ENCODE measurements around the gene DAGLA. TPM values are rescaled to one million over a fixed set of nuclear protein-coding genes. Genes with fewer than 3 reads are reported as not detected.

DAGLA gene
- total RNA-seq, 1 donor = 3.6 TPM

GRCh38 chr11:61785837-61786402, 105.7 kb downstream of the DAGLA start:
- no peaks in the 10 kb centered on the region for H3K9me3 ChIP-seq (ENCODE audit: low read depth, low read length)
- no peak for DNase-seq (ENCODE audit: insufficient read length, low spot score, missing footprints)
- H3K4me3 ChIP-seq (ENCODE audit: insufficient read depth, low read length) = no peak overlapping the region
- peaks cover 11% of the 10 kb centered on the region for H4K20me1 ChIP-seq (ENCODE audit: insufficient read depth, low read length)
- peaks cover 52% of the 10 kb centered on the region for H3K36me3 ChIP-seq (ENCODE audit: insufficient read depth, low read length)
- H3K27ac ChIP-seq (ENCODE audit: low read depth, low read length) = no peak overlapping the region
- peaks cover 14% of the 10 kb centered on the region for H3K79me2 ChIP-seq (ENCODE audit: insufficient read depth, low read length)
- no peaks in the 10 kb centered on the region for H3K27me3 ChIP-seq (ENCODE audit: insufficient read depth, low read length)
- H2AFZ ChIP-seq (ENCODE audit: low read length) = no peak overlapping the region
- H3K4me2 ChIP-seq (ENCODE audit: insufficient read depth, low read length) = no peak overlapping the region
- no peaks in the 10 kb centered on the region for H3K4me1 ChIP-seq (ENCODE audit: insufficient read depth, low read length)
- TF ChIP-seq, protein P1, sequence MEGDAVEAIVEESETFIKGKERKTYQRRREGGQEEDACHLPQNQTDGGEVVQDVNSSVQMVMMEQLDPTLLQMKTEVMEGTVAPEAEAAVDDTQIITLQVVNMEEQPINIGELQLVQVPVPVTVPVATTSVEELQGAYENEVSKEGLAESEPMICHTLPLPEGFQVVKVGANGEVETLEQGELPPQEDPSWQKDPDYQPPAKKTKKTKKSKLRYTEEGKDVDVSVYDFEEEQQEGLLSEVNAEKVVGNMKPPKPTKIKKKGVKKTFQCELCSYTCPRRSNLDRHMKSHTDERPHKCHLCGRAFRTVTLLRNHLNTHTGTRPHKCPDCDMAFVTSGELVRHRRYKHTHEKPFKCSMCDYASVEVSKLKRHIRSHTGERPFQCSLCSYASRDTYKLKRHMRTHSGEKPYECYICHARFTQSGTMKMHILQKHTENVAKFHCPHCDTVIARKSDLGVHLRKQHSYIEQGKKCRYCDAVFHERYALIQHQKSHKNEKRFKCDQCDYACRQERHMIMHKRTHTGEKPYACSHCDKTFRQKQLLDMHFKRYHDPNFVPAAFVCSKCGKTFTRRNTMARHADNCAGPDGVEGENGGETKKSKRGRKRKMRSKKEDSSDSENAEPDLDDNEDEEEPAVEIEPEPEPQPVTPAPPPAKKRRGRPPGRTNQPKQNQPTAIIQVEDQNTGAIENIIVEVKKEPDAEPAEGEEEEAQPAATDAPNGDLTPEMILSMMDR (IDR thresholded peaks at IDR 0.05; ENCODE audit: extremely low read depth, low read depth, low read length) = no peak

GRCh38 chr11:61787928-61788491, 107.8 kb downstream of the DAGLA start:
- no peak overlapping the region for H3K4me3 ChIP-seq (ENCODE audit: insufficient read depth, low read length)
- H2AFZ ChIP-seq (ENCODE audit: low read length) = no peak overlapping the region
- no peaks in the 10 kb centered on the region for H3K9me3 ChIP-seq (ENCODE audit: low read depth, low read length)
- H3K4me2 ChIP-seq (ENCODE audit: insufficient read depth, low read length) = no peak overlapping the region
- H3K4me1 ChIP-seq (ENCODE audit: insufficient read depth, low read length) = peaks cover 5% of the 10 kb centered on the region
- H3K27ac ChIP-seq (ENCODE audit: low read depth, low read length) = no peak overlapping the region
- peaks cover 11% of the 10 kb centered on the region for H4K20me1 ChIP-seq (ENCODE audit: insufficient read depth, low read length)
- H3K79me2 ChIP-seq (ENCODE audit: insufficient read depth, low read length) = peaks cover 34% of the 10 kb centered on the region
- no peaks in the 10 kb centered on the region for H3K27me3 ChIP-seq (ENCODE audit: insufficient read depth, low read length)
- peak; percentile 85 for DNase-seq (ENCODE audit: insufficient read length, low spot score, missing footprints)
- TF ChIP-seq, protein P1 (IDR thresholded peaks at IDR 0.05; ENCODE audit: extremely low read depth, low read depth, low read length) = peak; percentile 56
- peaks cover 52% of the 10 kb centered on the region for H3K36me3 ChIP-seq (ENCODE audit: insufficient read depth, low read length)

- TF ChIP-seq, protein P1 (IDR thresholded peaks at IDR 0.05; ENCODE audit: extremely low read depth, low read depth, low read length) = no peak
- H3K27ac ChIP-seq (ENCODE audit: low read depth, low read length) = peak overlapping the region; percentile 99
- H3K4me3 ChIP-seq (ENCODE audit: insufficient read depth, low read length) = peak overlapping the region; percentile 91
- H3K9me3 ChIP-seq (ENCODE audit: low read depth, low read length) = no peaks in the 10 kb centered on the region
- H3K4me1 ChIP-seq (ENCODE audit: insufficient read depth, low read length) = peaks cover 11% of the 10 kb centered on the region
- peak overlapping the region; percentile 91 for H3K4me2 ChIP-seq (ENCODE audit: insufficient read depth, low read length)
- peaks cover 45% of the 10 kb centered on the region for H3K36me3 ChIP-seq (ENCODE audit: insufficient read depth, low read length)
- no peaks in the 10 kb centered on the region for H3K27me3 ChIP-seq (ENCODE audit: insufficient read depth, low read length)
- DNase-seq (ENCODE audit: insufficient read length, low spot score, missing footprints) = peak; percentile 95
- peaks cover 11% of the 10 kb centered on the region for H4K20me1 ChIP-seq (ENCODE audit: insufficient read depth, low read length)
- peaks cover 71% of the 10 kb centered on the region for H3K79me2 ChIP-seq (ENCODE audit: insufficient read depth, low read length)
- H2AFZ ChIP-seq (ENCODE audit: low read length) = peak overlapping the region; percentile 96
Measured at GRCh38 chr11:61791737-61792309, 111.6 kb downstream of the DAGLA start.

All from osteoblast (primary cell).